H1 (cell line): ENCODE results near the gene SLC8A3. TPM values are rescaled to one million over a fixed set of nuclear protein-coding genes. Genes with fewer than 3 reads are reported as not detected.

Experiments
- CTCF ChIA-PET: fragments of 300-600 bp; sonication (Branson Sonifier 250); formaldehyde crosslinking; loops from one replicate; lab custom pipeline; 2021; ENCODE audit not compliant: partially characterized antibody; lab: Charles Lee
- POLR2A ChIA-PET: fragments of 300-600 bp; sonication (Branson Sonifier 250); formaldehyde crosslinking; loops from one replicate; lab custom pipeline; 2021; ENCODE audit warnings: inconsistent platforms; ENCODE audit not compliant: partially characterized antibody; lab: Charles Lee
- DNase-seq, 2 experiments: peaks; one replicate each; pipeline versions ENCODE4 v3.0.0 to v3.0.0-alpha.2; 2010 to 2022; ENCODE audit warnings: low spot score in 2 of 2, low read depth in 1 of 2, mixed read lengths in 1 of 2
- FAIRE-seq: peaks from 2 replicates; lab custom pipeline; 2011; peaks lifted over from hg19 to GRCh38; lab: Jason Lieb, UNC
- H2AFZ ChIP-seq: 2 replicates; pipeline ENCODE4 v1.8.1; 2012; ENCODE audit warnings: low read length, inconsistent platforms
- H2AK5ac ChIP-seq: 2 replicates; pipeline ENCODE4 v1.6.1; 2013; ENCODE audit warnings: low read depth, low read length
- H2BK120ac ChIP-seq: replicated peaks from 2 replicates; pipeline ENCODE3; 2013; ENCODE audit warnings: low read depth, low read length, inconsistent platforms
- H2BK12ac ChIP-seq: 2 replicates; pipeline ENCODE4 v1.6.1; 2013; ENCODE audit warnings: low read depth, low read length
- H2BK15ac ChIP-seq: 2 replicates; pipeline ENCODE4 v1.6.1; 2013; ENCODE audit warnings: low read length
- H2BK20ac ChIP-seq: 2 replicates; pipeline ENCODE4 v1.6.1; 2013; ENCODE audit warnings: low read length
- H2BK5ac ChIP-seq: 2 replicates; pipeline ENCODE4 v1.6.1; 2013; ENCODE audit warnings: low read depth, low read length
- H3K14ac ChIP-seq: 2 replicates; pipeline ENCODE4 v1.6.1; 2013; ENCODE audit warnings: inconsistent platforms; ENCODE audit not compliant: insufficient read length
- H3K18ac ChIP-seq: 2 replicates; pipeline ENCODE4 v1.6.1; 2013; ENCODE audit warnings: low read length; ENCODE audit errors: extremely low read depth
- H3K23ac ChIP-seq: 2 replicates; pipeline ENCODE4 v1.6.1; 2013; ENCODE audit warnings: inconsistent platforms; ENCODE audit not compliant: insufficient read length
- H3K23me2 ChIP-seq: 2 replicates; pipeline ENCODE4 v1.6.1; 2013; ENCODE audit warnings: low read depth, low read length
- H3K27ac ChIP-seq: 2 replicates; pipeline ENCODE4 v1.6.1; 2011; ENCODE audit warnings: low read depth, low read length, inconsistent platforms
- H3K27me3 ChIP-seq, 4 experiments: replicated peaks in 1 of 4; 1 replicate in 1 of 4; 2 replicates in 3 of 4; pipeline versions ENCODE4 v1.6.1 to v1.8.1; 2011 to 2013; ENCODE audit warnings: low read length in 3 of 4, mild to moderate bottlenecking in 3 of 4, inconsistent platforms in 2 of 4, mixed read lengths in 2 of 4, moderate library complexity in 1 of 4; ENCODE audit not compliant: control insufficient read depth in 3 of 4, insufficient read depth in 3 of 4; ENCODE audit errors: extremely low read depth in 1 of 4
- H3K36me3 ChIP-seq, 4 experiments: 2 replicates each; pipeline versions ENCODE4 v1.6.1 to v1.8.1; 2011 to 2013; ENCODE audit warnings: mild to moderate bottlenecking in 4 of 4, low read length in 3 of 4, moderate library complexity in 2 of 4, control low read depth in 1 of 4, inconsistent platforms in 1 of 4; ENCODE audit not compliant: insufficient read depth in 4 of 4, control insufficient read depth in 2 of 4
- H3K4ac ChIP-seq: replicated peaks from 2 replicates; pipeline ENCODE3; 2013; ENCODE audit warnings: low read length, low read depth, mixed read lengths, inconsistent platforms; ENCODE audit not compliant: insufficient read length
- H3K4me1 ChIP-seq, 4 experiments: replicated peaks in 1 of 4; 1 replicate in 1 of 4; 2 replicates in 3 of 4; pipeline versions ENCODE4 v1.6.1 to v1.8.1; 2011 to 2013; ENCODE audit warnings: low read length in 3 of 4, inconsistent platforms in 2 of 4, mixed read lengths in 1 of 4; ENCODE audit not compliant: insufficient read depth in 4 of 4, control insufficient read depth in 3 of 4
- H3K4me2 ChIP-seq, 2 experiments: 2 replicates each; pipeline versions ENCODE4 v1.6.1 to v1.8.1; 2011 to 2013; ENCODE audit warnings: low read depth in 2 of 2, low read length in 2 of 2, control low read depth in 1 of 2, inconsistent platforms in 1 of 2, mild to moderate bottlenecking in 1 of 2; ENCODE audit not compliant: insufficient read depth in 1 of 2
- H3K4me3 ChIP-seq, 4 experiments: fragments of 200-600, 300-600 bp in 1 of 4; sonication (generic), shearing (Covaris generic), sonication (Bioruptor Twin) in 1 of 4; 2 replicates each; pipeline versions ENCODE4 v1.5.1 to v1.8.1; 2011 to 2016; ENCODE audit warnings: low read length in 4 of 4, low read depth in 3 of 4, control low read depth in 2 of 4, inconsistent platforms in 2 of 4, mild to moderate bottlenecking in 2 of 4, mixed read lengths in 1 of 4, moderate library complexity in 1 of 4; ENCODE audit not compliant: insufficient read depth in 2 of 4; ENCODE audit errors: extremely low read depth in 1 of 4
- H3K56ac ChIP-seq: replicated peaks from 2 replicates; pipeline ENCODE3; 2013; ENCODE audit warnings: low read depth, mild to moderate bottlenecking, mixed read lengths, low read length, inconsistent platforms; ENCODE audit not compliant: insufficient read length
- H3K79me1 ChIP-seq: 2 replicates; pipeline ENCODE4 v1.6.1; 2013; ENCODE audit warnings: low read depth, low read length, control low read depth
- H3K79me2 ChIP-seq, 2 experiments: 2 replicates each; pipeline versions ENCODE4 v1.6.1 to v1.8.1; 2012 to 2013; ENCODE audit warnings: low read length in 2 of 2, mild to moderate bottlenecking in 2 of 2, inconsistent platforms in 1 of 2; ENCODE audit not compliant: insufficient read depth in 2 of 2, control insufficient read depth in 1 of 2
- H3K9ac ChIP-seq, 4 experiments: replicated peaks in 1 of 4; 1 replicate in 1 of 4; 2 replicates in 3 of 4; pipeline versions ENCODE4 v1.6.1 to v1.8.1; 2011 to 2013; ENCODE audit warnings: low read depth in 3 of 4, low read length in 3 of 4, control low read depth in 2 of 4, mild to moderate bottlenecking in 2 of 4, moderate library complexity in 2 of 4, inconsistent platforms in 1 of 4; ENCODE audit errors: extremely low read depth in 1 of 4
- H3K9me3 ChIP-seq, 2 experiments: 2 replicates each; pipeline versions ENCODE4 v1.6.1 to v1.8.1; 2012 to 2013; ENCODE audit warnings: mild to moderate bottlenecking in 2 of 2, moderate library complexity in 2 of 2, control low read depth in 1 of 2, inconsistent platforms in 1 of 2, low read depth in 1 of 2, low read length in 1 of 2, mixed read lengths in 1 of 2; ENCODE audit not compliant: insufficient read depth in 2 of 2
- H4K20me1 ChIP-seq, 2 experiments: replicated peaks in 1 of 2; 2 replicates each; pipeline versions ENCODE3 to v1.8.1; 2011 to 2013; ENCODE audit warnings: inconsistent platforms in 2 of 2, low read length in 2 of 2, mild to moderate bottlenecking in 1 of 2; ENCODE audit not compliant: insufficient read depth in 2 of 2, control insufficient read depth in 1 of 2
- H4K5ac ChIP-seq: 2 replicates; pipeline ENCODE4 v1.6.1; 2013; ENCODE audit warnings: low read length, low read depth, mixed read lengths, inconsistent platforms; ENCODE audit not compliant: insufficient read length
- H4K8ac ChIP-seq: 2 replicates; pipeline ENCODE4 v1.8.0; 2013; ENCODE audit warnings: mild to moderate bottlenecking, moderate library complexity, low read length, inconsistent platforms; ENCODE audit not compliant: insufficient read depth; ENCODE audit errors: extremely low read depth
- H4K91ac ChIP-seq: replicated peaks from 2 replicates; pipeline ENCODE3; 2013; ENCODE audit warnings: low read length, mixed read lengths, inconsistent platforms; ENCODE audit not compliant: insufficient read length
- CHD7 ChIP-seq: fragments of 300-600 bp; sonication (generic); IDR thresholded peaks from 2 replicates; pipeline ENCODE4 v1.7.1; 2012; ENCODE audit warnings: low read length, moderate library complexity, mild to moderate bottlenecking, inconsistent platforms; ENCODE audit not compliant: insufficient replicate concordance
- polyA plus RNA-seq, 7 experiments: library from polyadenylated mRNA; depleted of rRNA in 3 of 7; stranded (reverse) in 5 of 7; unstranded in 2 of 7; fragments of >200 nt in 5 of 7; fragments of 200-250 nt in 2 of 7; gene quantifications; 1 replicate in 5 of 7; 2 replicates in 1 of 7; 4 replicates in 1 of 7; pipeline versions ENCODE4 v1.2.1 to v1.2.3, GENCODE V29; 2011 to 2013; ENCODE audit warnings: missing spikeins in 2 of 7, mixed read lengths in 2 of 7
- total RNA-seq: library from RNA; stranded (reverse); fragmentation: NEBNext Ultra II Directional; extraction: Animal tissue kit (Norgen Biotek cat#: 25700); gene quantifications from 2 replicates; pipeline ENCODE4 v1.2.1, GENCODE V29; 2021

Gene SLC8A3
- total and polyA plus RNA-seq, 2 of the 8 experiments (the other 6 are each of a cell fraction or from before 2014, with no cell fraction given): 0.38 to 1.1 TPM

- Histone ChIP-seq H3K14ac (no peak overlapping the region), H2AK5ac (no peak overlapping the region), H3K4me3 (no peak overlapping the region), H3K18ac (no peak overlapping the region), H2BK20ac (no peak overlapping the region), H4K5ac (no peak overlapping the region), H2BK120ac (no peak overlapping the region), H3K4ac (no peak overlapping the region), H3K79me1 (no peaks in the 10 kb centered on the region), H3K4me2 (no peak overlapping the region), H2BK15ac (no peak overlapping the region), H3K79me2 (no peaks in the 10 kb centered on the region), H4K91ac (no peak overlapping the region), H3K9me3 (no peaks in the 10 kb centered on the region), H4K20me1 (no peaks in the 10 kb centered on the region), H2BK12ac (no peak overlapping the region), H3K27ac (no peak overlapping the region), H3K27me3 (no peaks in the 10 kb centered on the region), H3K23ac (no peak overlapping the region), H4K8ac (no peak overlapping the region), H3K4me1 (no peaks in the 10 kb centered on the region; a peak in 1 of 7 replicates), H2AFZ (no peak overlapping the region), H3K36me3 (no peaks in the 10 kb centered on the region; a peak in 1 of 8 replicates), H3K56ac (no peak overlapping the region), H2BK5ac (no peak overlapping the region), H3K9ac (no peak overlapping the region), H3K23me2 (peaks cover 2% of the 10 kb centered on the region; the same call in 1 of the 2 replicates)
- no peak for FAIRE-seq
- no peak for DNase-seq
- POLR2A ChIA-PET: interaction anchor here (0.7 kb wide), 1 partner anchor 87 kb away, joined by 3 read pairs; no protein-coding TSS in a partner anchor
- CTCF ChIA-PET: interaction anchor here (1.0 to 5.3 kb wide), 9 partner anchors 9 to 440 kb away, joined by 3 to 45 read pairs (median 4); partner anchors contain the start of gene SMOC1
- TF ChIP-seq CHD7: no peak
Observed at GRCh38 chr14:70019695-70020094, 169.1 kb downstream of the SLC8A3 start.
